NCI-H2196 (cell line): ENCODE results near the gene PDE9A.

Source experiments
- DNase-seq: peaks from one replicate; lab custom pipeline; 2025; ENCODE audit not compliant: unreplicated experiment; lab: John Stamatoyannopoulos, UW

Gene PDE9A

DNA sequence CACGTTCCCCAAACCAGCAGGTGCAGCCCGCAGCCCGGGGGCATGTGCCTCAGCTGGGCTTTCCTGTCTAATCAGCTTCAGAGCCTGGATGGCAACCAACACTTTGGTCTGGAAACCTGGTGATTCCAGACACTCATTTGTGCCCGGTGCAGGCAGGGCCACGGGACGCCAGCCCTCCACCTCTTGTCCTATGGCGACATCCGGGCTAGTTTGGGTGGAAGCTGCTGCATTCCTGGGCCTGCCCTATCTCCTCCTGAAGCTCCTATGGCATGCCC is 114.1 kb downstream of the PDE9A start:
- DNase-seq = no peak

DNA sequence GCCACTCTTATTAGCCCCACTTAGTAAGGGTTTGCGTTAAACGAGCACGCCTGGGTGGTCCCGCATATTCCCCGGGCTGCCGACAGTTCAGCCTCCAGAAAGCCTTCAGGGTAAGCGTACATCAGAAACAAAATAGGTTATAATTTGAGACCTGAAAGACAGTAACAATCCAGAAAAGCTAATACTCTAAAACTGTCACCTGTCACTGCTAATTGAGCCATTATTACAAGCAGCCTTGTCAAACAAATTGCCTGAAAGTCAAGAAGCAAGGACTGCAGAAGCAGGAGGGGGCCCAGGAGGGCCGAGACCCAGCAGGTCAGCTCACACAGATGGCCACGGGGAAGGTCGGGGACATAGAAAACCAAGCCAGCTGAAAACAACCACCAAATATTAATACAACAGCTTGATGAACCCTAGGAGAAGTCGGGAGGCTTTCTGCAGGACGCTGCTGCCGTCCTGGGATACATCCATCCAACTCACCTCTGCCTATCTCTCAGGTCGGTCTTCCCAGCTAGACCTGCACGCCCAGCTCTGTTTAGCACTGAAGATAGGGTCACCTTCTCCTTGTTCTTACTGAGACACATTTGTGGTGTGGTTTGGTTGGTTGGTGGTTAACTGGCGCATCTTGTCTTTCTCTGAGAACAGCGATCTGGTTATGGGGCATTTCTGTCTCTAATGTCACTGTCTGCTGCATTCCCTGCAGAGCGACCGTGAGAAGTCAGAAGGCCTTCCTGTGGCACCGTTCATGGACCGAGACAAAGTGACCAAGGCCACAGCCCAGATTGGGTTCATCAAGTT is 115.1 kb downstream of the PDE9A start:
- no peak for DNase-seq

DNA sequence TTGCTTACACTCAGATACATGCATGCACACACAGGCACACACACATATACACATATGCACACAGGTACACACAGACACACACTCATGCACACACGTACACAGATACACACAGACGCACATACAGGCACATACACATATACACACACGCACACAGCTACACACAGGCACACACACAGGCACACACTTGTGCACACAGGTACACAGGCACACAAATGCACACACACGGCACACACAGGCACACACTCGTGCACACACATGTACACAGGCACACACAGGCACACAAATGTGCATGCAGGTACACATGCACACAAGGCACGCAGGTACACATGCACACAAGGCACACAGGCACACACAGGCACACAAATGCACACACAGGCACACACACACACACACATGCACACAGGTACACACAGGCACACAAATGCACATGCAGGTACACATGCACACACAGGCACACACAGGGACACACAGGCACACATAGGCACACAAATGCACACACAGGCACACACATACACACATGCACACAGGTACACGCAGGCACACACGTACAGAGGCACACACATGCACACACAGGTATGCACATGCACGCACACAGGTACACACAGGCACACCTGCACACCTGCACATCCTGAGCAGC is 115.9 kb downstream of the PDE9A start:
- no peak for DNase-seq

DNA sequence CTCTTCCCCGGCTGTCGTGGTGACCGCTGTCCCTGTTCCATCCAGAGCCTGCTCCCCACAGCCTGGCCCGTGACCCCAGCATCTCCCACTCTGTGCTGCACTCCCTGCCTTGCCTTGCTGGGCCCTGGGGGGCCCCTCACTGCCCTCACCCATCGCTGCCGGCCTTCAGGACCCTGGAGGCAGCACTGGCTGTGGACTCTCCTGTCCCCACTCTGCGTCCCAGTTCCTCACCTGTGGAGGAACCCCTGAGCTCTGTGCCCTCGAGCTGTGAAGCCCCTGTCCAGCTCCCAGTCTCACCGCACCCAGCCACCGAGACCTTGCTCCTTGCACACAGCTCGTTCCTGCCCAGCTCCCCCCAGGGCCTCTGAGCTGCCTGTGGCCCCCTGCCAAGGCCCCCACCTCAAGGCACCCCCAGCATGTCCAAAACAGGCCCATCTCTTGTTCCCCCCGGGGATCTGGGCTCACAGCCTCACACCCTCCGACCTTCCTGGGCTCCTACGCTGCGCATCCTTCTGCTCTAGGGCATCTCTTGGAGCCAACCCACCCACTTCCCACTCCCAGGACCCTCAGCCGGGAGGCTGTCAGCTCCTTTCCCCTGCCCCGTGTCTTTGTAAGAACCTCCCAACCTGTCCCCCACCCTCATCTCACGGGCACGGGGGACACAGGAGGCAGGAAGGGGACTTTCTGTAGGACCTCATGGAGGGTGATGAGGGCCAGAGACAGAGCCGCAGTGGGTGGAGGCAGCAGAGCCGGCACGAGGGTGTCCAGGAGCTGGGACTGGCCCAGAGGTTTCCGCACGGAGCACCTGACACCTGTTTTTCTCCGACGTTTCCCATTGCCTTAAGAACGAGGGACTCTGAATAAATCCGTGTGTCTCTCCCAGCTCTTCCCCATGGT is 116.6 kb downstream of the PDE9A start:
- DNase-seq = no peak

DNA sequence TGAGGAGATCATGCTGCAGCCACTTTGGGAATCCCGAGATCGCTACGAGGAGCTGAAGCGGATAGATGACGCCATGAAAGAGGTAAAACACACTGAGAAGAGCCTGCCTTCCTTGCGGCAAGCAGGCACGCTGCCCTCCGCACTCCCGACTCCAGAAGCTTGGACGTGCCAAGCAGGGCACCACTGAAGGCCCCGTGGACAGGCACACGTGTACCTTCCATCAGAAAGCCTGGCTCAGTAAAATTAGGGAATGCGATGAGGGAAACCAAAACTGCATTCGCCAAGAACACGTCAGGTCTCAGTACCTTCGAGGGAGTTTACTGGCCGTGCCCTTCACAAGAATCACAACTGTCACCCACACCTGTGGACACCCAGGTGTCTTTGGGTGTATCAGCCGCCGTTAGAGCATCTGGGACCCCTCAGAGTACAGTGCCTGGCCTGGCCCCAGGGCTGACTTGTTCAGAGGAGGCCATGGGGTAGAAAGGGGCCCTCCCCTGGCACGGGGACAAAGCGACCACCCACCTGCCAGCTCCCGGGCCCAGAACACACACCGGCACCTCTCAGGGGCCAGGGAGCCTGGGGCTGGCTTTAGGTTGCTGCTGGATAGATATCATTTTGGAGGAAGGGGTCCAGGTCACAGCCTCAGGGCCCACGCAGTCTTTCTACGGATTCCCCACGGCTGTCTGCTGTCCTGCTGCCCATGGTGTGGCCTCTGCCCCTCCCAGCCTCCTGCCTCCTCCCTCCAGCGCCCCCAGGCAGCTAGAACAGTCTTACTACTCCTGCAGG is 117.5 kb downstream of the PDE9A start:
- DNase-seq = no peak

DNA sequence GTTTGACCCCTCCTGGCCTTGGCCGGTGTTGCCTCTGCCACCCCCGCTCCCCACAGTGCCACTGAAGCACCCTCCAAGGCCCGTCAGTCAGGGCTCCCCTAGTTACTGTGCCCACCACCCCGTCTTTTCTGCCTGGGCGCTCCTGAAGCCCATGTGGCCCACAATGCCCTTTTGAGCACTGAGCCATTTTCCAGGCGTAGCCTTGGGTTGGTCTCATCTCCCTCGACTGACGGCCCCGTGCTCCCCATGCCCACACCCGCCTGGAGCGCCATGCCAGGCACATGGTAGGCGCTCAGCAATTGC is 118.0 kb downstream of the PDE9A start:
- no peak for DNase-seq

DNA sequence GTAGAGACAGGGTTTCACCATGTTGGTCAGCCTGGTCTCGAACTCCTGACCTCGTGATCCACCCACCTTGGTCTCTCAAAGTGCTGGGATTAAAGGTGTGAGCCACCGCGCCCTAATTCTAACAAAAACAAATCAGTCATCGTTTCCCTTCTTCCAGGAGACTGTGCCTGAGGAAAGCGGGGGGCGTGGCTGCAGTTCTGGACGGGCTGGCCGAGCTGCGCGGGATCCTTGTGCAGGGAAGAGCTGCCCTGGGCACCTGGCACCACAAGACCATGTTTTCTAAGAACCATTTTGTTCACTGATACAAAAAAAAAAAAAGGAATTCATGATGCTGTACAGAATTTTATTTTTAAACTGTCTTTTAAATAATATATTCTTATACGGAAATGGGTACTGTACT is 121.7 kb downstream of the PDE9A start:
- no peak for DNase-seq

DNA sequence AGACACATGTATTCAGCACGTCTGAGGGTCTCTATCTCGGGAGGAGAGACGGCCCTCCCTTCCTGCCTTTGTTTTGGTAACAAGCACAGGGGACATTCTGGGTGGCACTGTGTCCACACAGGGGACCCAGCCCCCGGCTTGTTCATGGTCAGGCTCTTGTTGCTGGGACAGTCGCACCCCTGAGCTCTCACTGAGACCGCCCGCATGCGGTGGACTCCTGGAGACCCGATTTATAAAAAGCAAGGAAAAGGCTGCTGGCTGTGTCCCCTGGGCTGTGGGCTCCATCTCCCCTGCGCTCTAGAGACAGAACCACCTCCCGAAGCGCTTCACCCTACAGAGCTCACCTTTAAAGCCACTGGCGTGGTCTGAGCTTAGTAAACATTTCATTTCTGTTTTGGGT is 122.5 kb downstream of the PDE9A start:
- DNase-seq = no peak

DNA sequence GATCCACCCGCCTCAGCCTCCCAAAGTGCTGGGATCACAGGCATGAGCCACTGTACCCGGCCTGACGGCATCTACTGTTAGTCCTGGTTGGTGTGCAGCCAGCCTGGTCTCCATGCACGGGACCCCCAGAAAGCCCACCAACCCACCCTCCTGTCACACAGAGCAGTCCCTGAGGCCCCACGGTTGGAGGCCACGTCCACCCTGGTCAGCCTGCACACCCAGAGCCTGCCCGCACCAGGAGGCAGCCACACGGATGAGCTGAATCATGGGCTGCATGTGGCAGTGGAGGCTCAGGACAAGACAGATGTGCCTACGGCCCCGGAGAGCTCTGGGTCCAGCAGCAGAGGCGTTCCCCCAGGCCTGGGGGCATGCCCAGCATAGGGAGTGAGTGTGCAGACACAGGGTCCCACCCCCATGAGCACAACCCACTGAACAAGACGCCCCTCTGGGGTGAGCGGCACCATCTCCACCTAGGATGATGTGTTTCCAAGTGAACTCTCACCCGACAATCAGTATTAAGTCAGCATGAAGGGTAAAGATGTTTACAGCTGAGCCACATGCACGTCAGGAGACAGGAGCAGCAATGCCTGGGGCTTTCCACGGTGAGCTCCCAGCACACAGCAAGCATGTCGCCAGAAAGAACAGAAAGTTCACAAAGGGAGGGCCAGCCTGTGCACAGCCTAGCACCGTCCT is 123.8 kb downstream of the PDE9A start:
- DNase-seq = no peak

DNA sequence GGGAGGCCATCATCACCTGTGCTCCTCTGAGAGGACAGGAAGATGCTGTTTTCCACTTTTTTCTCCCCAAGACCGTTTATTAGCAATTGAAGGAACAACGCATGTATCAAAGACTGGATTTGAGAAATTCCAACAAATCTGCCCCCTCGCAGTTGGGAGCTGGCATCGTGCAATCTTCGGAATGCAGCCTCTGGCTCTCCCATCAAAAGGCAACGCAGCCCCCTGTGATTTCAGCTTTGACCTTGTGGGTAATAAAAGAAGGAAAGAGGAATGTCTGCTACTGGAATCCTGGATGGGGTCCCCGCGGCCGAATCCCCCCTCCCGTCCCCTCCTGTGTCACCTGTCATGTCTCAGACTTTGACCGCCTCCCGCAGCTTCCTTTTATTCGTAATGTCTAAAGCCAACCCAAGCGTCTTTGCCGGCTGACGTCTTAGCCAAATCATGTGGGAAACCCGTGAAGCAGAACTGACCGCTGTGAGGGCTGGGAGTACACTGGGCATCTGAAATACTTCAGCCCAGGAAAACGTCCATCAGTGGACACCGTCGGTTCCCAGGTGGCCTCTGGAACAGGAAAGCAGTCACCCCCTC is 124.4 kb downstream of the PDE9A start:
- DNase-seq = no peak

DNA sequence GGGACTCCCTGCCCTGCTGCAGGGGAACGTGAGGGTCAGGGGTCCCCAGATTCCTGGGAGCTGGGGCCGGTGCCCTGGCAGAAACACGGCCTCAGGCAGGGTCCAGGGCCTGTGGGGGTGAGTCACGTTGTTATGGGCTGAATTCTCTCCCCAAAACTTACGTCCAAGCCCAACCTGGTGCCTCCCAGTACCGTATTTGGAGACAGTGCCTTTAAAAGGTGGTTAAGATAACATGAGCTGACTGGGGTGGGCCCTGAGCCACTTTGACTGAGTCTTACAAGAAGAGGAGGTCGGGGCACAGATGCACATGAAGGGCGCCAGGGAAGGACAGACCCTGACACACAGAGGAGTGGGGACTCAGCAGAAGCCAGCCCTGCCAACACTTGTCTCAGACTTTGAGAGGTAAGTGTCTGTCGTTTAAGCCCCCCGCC is 126.0 kb downstream of the PDE9A start:
- no peak for DNase-seq

DNA sequence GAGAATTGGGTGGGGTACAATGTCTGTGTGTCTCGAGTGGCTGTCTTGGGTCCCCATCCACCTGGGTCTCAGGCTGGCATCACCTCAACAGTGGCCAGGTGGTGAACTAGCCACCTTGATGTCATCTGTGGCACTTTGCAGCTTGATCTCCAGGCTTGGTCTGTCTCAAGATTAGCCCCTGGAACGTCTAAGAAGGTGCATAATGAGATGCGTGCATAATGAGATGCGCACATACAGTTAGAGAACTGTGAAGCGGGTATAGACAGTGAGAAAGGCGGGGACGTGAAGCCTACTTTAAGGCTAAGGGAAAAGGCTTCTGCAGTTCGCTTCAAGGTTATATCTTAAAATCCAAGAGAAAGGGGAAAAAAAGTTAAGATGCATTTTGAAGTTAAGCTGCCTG is 127.2 kb downstream of the PDE9A start:
- DNase-seq = no peak

DNA sequence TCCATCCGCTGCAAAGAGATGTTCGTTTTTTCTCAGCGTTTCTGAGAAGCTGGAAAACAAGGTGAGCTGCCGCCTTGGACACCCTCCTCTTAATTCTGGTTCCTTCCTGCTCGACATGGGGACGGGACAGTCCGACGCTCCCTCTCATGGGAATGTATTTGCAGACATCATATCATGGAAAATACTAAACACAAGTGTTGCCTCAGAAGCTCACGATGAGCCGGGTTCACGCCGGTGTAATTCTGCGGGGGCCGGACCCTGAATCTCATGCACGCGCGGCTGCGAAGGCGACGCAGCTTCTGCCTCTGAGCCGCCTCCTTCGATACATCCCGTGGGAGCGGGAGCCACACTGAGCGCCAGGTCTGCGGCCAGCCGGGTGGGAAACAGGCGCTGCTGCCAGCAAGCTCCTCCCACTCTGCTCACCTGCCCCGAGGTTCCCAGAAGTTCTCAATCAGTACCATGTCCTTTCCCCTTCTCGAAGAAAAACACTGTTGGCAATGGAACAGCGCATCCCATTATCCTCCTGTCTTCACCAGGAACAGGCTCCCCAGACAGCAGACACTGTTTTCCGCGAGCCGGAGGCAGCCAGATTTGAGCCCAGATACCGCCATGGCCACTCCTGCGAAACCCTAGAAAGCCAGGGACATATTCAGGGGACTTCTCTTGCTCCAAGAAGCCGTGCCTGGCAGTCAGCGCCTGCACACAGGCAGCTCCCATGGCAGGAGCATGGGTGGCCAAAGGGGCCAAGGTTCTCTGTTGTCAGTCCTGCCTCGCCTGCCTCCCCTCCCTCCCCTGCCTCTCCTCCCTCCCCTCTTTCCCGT is 127.9 kb downstream of the PDE9A start:
- no peak for DNase-seq

DNA sequence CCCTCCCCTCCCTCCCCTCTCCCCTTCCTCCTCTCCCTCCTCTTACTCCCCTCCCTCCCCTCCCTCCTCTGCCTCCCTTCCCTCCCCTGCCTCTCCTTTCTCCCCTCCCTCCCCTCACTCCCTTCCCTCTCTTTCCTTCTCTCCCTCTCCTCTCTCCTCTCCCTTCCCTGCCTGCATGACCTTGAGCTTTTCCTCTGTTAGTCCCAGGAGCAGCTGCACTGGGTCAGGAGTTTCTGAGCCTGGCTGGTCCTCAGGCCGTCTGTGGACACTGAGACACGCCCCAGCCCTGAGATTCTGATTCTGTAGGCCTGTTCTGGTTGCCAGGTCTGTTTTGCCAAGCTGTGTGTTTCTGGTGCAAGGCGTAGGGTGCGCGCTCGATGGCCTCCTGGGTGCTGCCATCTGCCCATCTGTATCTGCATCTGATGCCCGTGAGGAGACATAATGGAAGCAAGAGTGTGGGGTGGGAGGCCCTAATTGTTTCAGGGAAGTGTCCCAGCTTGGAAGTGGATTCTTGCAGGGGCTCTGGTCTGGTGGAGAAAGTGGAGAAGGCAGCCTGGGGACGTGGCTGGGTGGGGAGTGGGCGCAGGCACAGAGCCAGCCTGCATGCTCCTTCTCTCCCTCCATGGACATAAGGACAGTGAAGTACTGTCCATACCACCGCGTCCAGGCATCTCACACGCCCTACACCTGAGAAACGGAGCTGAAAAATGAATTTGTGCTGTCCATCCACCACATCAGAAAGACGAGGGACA is 128.7 kb downstream of the PDE9A start:
- no peak for DNase-seq

DNA sequence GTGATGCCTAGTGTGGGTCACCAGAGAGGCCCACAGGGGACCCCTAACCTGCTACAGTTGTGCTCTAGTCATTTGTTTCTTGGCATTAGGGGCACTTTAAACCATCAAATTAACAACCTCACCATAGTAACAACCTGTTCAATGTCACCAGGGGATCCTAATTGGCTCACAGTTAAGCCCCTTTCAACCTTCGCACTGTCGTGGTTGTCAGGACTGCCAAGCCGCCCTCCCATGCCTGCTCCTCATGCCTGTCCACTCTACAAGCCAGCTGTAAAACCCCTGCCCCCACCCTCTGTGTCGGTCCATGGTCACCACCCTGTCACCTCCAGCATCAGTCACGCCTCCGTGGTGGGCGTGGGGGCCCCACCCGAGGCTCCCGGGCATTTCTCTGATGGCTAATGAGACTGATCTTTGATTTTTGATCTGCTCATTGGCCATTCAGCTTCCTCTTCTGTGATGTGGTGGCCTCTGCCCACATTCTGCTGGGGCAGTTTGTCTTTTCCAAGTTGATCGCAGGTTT is 129.4 kb downstream of the PDE9A start:
- no peak for DNase-seq

DNA sequence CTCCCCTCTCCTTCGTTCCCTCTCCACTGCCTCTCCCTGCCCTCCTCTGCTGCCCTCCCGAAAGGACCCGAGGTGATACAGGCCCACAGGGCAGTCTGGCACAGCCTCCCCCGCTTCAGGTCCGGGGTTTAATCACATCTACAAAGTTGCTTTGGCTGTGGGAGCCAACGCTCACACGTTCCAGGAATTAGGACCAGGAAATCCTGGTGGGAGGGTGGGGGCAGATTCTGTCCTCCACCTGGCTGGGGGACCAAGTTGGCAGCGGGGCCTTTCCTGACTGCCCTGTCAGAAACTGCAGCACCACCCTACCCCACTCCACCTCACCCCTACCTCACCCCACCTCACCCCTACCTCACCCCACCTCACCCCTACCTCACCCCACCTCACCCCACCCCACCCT is 130.9 kb downstream of the PDE9A start:
- DNase-seq = no peak

DNA sequence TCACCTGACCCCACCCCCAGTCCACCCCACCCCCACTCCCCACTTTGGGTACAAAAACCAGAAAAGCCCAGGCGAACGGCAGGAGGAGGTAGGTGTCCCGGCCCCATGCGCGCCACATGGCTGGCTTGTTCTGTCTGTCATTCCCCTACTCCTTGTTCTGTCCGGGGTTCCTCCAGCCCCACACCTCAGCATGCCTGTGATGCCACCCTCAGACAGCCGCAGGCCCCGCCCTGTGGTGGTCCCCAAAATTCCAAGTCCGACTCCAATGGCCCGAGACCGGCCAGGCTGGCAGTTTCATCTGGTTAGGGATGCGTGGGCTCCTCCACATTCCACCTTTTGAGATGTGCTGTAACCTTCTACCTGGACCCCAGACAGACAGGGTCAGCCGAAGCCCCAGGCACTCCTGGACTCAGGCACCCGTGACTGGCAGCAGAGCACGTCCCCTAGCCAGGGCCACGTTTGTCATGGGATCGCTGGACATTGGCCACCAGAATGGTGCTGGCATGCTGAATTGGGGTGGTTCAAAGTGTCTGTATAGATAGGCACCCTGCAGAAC is 131.6 kb downstream of the PDE9A start:
- DNase-seq = no peak

DNA sequence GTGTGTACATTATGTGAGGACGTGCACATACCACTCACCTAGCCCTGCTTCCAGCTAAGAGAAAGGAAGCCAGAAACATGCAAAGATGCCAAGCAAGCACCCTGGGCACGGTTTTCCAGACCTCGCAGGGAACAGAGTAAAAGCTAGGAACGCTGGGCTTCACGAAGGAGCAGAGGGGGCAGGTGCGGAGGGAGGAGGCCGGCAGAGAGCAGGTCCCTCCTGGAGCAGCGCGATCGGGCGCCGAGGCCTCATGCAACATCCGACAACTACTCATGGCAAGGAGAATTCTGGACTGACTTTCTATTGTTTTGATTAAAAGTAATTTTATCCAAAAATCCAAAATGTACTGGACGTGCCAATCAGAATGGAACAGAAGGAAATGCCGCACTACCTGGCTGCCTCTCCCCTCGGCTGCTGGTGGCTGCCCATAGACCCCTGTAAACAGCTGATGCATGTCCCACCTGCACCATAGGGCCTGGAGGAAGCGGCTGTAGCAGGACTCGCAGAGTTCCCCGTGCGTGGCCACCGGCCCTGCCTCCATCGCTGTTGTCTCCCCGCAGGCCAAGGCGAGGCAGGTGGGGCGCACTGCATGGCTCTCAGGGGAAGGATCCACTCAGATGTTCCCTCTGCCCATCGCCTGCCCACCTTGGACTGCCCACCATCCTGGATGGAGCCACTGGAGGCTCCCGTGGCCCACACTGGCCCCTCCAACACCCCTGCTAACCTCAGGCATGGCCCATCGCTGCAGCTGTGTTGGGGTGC is 132.4 kb downstream of the PDE9A start:
- no peak for DNase-seq
